ENCODE measurements around the gene ANKS4B. TPM values are rescaled to one million over a fixed set of nuclear protein-coding genes. Genes with fewer than 3 reads are reported as not detected.
A peak's percentile ranks its signal among the peaks of the same experiment; 100 is the strongest.

Gene ANKS4B
- total RNA-seq, 1 experiment from 2014 or later, result 0.07 TPM

DNA sequence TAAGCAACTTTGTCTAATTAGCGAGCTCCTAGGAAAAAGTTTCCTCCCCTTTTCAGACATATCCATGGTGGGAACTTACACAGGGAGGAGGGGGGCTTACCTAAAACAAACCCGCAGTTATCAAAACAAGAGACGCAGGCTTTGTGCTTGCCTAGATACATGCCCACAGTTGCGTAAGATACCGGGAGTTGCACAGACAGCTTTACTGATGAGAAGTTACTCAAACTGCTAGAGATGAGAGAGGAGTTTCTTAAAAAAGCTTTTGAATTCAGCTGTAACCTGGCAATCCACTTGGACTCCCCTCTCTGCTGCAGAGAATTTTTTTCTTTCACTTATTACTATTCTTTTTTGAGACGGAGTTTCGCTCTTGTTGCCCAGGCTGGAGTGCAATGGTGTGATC lies 15.3 kb upstream of the ANKS4B start:
- TF ChIP-seq, protein P1, sequence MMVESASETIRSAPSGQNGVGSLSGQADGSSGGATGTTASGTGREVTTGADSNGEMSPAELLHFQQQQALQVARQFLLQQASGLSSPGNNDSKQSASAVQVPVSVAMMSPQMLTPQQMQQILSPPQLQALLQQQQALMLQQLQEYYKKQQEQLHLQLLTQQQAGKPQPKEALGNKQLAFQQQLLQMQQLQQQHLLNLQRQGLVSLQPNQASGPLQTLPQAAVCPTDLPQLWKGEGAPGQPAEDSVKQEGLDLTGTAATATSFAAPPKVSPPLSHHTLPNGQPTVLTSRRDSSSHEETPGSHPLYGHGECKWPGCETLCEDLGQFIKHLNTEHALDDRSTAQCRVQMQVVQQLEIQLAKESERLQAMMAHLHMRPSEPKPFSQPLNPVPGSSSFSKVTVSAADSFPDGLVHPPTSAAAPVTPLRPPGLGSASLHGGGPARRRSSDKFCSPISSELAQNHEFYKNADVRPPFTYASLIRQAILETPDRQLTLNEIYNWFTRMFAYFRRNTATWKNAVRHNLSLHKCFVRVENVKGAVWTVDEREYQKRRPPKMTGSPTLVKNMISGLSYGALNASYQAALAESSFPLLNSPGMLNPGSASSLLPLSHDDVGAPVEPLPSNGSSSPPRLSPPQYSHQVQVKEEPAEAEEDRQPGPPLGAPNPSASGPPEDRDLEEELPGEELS (CRISPR knock-in tag; IDR thresholded peaks at IDR 0.05), result no peak
- no peak for TF ChIP-seq GRHL2 (CRISPR knock-in tag; IDR thresholded peaks at IDR 0.05; ENCODE audit: insufficient replicate concordance, severe bottlenecking)
- TF ChIP-seq GABPB1 (CRISPR knock-in tag; IDR thresholded peaks at IDR 0.05), result 0 out of 2 replicates have a peak, but pooled peaks have one; percentile 40
- no peak for TF ChIP-seq E2F4 (CRISPR knock-in tag; IDR thresholded peaks at IDR 0.05; ENCODE audit: borderline replicate concordance, low read depth)
- no peak for TF ChIP-seq ZNF425 (CRISPR knock-in tag; conservative IDR thresholded peaks at IDR 0.05)
- TF ChIP-seq, protein P2, sequence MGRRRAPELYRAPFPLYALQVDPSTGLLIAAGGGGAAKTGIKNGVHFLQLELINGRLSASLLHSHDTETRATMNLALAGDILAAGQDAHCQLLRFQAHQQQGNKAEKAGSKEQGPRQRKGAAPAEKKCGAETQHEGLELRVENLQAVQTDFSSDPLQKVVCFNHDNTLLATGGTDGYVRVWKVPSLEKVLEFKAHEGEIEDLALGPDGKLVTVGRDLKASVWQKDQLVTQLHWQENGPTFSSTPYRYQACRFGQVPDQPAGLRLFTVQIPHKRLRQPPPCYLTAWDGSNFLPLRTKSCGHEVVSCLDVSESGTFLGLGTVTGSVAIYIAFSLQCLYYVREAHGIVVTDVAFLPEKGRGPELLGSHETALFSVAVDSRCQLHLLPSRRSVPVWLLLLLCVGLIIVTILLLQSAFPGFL (CRISPR knock-in tag; IDR thresholded peaks at IDR 0.05; ENCODE audit: borderline replicate concordance), result no peak
- H3K27ac Mint-ChIP-seq, result no peak overlapping the region
- no peak for ATAC-seq
- H3K9me3 Mint-ChIP-seq, result peaks cover 8% of the 10 kb centered on the region
- peaks cover 4% of the 10 kb centered on the region for H3K36me3 Mint-ChIP-seq
- CTCF ChIA-PET, result no interaction called here
- POLR2A ChIA-PET, result no interaction called here
- peaks cover 14% of the 10 kb centered on the region for H3K27me3 Mint-ChIP-seq (ENCODE audit: low read depth)
- no peak overlapping the region for H3K4me3 Mint-ChIP-seq
- peaks cover 38% of the 10 kb centered on the region for H3K4me1 Mint-ChIP-seq
- DNase-seq (ENCODE audit: low spot score), result no peak

- H3K27ac Mint-ChIP-seq, result no peak overlapping the region
- H3K27me3 Mint-ChIP-seq (ENCODE audit: low read depth), result peaks cover 16% of the 10 kb centered on the region
- TF ChIP-seq ZNF671 (CRISPR knock-in tag; IDR thresholded peaks at IDR 0.05), result no peak
- TF ChIP-seq MXD4 (CRISPR knock-in tag; IDR thresholded peaks at IDR 0.05; ENCODE audit: borderline replicate concordance), result no peak
- peaks cover 8% of the 10 kb centered on the region for H3K9me3 Mint-ChIP-seq
- ChIA-PET CTCF (no interaction called here), POLR2A (no interaction called here)
- no peak overlapping the region for H3K4me3 Mint-ChIP-seq
- H3K36me3 Mint-ChIP-seq, result peaks cover 4% of the 10 kb centered on the region
- ATAC-seq (no peak), DNase-seq (ENCODE audit: low spot score) (no peak)
- H3K4me1 Mint-ChIP-seq, result peaks cover 42% of the 10 kb centered on the region
Measured at GRCh38 chr16:21219551-21219950, 13.9 kb upstream of the ANKS4B start.

DNA sequence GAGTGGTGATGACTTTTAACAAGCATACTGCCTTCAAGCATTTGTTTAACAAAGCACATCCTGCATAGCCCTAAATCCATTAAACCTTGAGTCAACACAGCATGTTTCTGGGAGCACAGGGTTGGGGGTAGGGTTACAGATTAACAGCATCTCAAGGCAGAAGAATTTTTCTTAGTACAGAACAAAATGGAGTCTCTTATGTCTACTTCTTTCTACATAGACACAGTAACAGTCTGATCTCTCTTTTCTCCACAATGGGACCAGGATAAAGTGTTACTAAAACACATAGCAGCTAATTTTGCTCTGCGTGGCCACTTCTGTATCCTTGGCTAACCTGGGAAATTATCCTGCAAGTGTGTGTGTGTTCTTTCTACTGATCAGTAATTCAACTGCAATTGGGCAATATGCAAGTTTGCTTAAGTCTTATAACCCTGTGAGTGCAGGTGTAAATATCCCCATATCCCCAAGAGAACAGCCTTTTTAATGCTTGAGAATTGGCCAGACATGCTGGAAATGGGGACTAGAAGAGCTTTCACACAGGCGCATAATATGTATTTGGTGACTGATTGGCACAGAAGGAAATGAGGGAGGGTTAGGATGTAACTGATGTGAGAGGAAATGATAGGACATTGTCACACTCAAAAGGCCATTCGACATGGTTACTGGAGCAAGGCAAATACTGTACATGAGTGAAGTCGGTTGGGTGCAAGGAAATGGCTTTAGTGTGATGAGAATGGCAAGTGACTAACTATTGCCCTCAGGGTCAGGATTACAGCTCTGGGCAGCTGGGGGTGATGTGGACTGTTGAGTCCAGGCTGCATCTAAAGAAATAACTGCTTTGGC lies 10.8 kb upstream of the ANKS4B start:
- CTCF ChIA-PET, result interaction anchor here (1.4 kb wide), 1 partner anchor 55 kb away, joined by 5 read pairs; the partner anchor contains the start of gene CRYM
- Mint-ChIP-seq H3K4me1 (peaks cover 51% of the 10 kb centered on the region), H3K27ac (peak overlapping the region; percentile 25; the same call in 1 of the 2 replicates), H3K9me3 (peaks cover 5% of the 10 kb centered on the region), H3K4me3 (peak overlapping the region; percentile 2), H3K27me3 (ENCODE audit: low read depth) (peaks cover 24% of the 10 kb centered on the region), H3K36me3 (peaks cover 4% of the 10 kb centered on the region)
- peak; percentile 30 for ATAC-seq
- no peak for DNase-seq (ENCODE audit: low spot score)
- POLR2A ChIA-PET, result no interaction called here
- TF ChIP-seq ZNF423 (CRISPR knock-in tag; IDR thresholded peaks at IDR 0.05) (0 out of 2 replicates have a peak, but pooled peaks have one; percentile 26), ZSCAN18 (CRISPR knock-in tag; IDR thresholded peaks at IDR 0.05) (0 out of 2 replicates have a peak, but pooled peaks have one; percentile 40), TCF7 (CRISPR knock-in tag; IDR thresholded peaks at IDR 0.05; ENCODE audit: low read depth) (no peak)

Data from WTC11 (cell line).